Activated T-cell treated with anti-CD3 and anti-CD28 coated beads, Interleukin-2, amount 50 U/mL, for 24 hours (primary cell): Measurements from ENCODE around the gene GGA1.

Experiments used
- DNase-seq: peaks from one replicate; pipeline ENCODE4 v3.0.0-alpha.2; 2020
- H3K27ac Mint-ChIP-seq: 2 replicates; pipeline ENCODE4 v1.8.0; 2020; ENCODE audit warnings: mild to moderate bottlenecking, mixed read lengths
- H3K27me3 Mint-ChIP-seq: 2 replicates; pipeline ENCODE4 v1.8.0; 2020; ENCODE audit warnings: mixed read lengths
- H3K36me3 Mint-ChIP-seq: 2 replicates; pipeline ENCODE4 v1.8.0; 2020; ENCODE audit warnings: low read depth, mixed read lengths
- H3K4me1 Mint-ChIP-seq: 2 replicates; pipeline ENCODE4 v1.8.0; 2020; ENCODE audit warnings: low read depth, mixed read lengths
- H3K4me3 Mint-ChIP-seq: 2 replicates; pipeline ENCODE4 v1.8.0; 2020; ENCODE audit warnings: mild to moderate bottlenecking, moderate library complexity, mixed read lengths
- H3K9me3 Mint-ChIP-seq: 2 replicates; pipeline ENCODE4 v1.8.0; 2020; ENCODE audit warnings: mixed read lengths

Gene GGA1

DNA sequence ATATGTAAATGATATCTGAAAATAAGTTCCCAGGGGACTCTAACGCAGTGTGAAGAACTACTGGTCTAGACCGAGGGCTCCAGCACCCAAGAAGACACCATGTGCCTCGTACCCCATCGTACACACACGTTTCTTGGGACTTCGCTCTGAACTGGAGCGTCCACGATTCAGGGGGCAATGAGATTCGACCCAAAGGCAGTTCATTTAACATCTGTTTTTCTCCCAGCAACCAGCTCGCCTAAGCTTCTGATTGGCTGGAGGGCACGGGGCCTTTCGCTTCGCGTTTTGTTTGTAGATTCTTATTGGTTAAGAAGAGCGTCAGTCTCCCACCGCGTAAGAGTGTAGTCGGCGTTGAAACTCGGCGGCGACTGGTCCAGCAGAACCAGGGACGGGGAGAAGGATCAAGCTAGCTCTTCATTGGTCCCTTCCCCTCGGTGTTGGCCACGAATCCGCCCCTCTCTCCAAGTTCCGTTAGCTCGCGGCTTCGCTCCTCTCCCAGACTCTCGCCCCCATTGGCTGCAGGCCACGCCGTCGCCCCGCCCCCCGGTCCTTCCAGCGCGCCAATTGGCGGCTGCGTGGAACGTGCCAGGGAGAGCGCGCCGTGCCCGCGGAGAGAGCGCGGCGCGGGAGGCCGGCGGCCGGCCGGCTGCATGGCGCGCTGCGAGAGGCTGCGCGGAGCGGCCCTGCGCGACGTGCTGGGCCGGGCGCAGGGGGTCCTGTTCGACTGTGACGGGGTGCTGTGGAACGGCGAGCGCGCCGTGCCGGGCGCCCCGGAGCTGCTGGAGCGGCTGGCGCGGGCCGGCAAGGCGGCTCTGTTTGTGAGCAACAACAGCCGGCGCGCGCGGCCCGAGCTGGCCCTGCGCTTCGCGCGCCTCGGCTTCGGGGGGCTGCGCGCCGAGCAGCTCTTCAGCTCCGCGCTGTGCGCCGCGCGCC lies 49.8 kb downstream of the GGA1 start, which contains the start of gene PDXP:
Gene PDXP (plus strand): TSS at position 591 of the 933 bp plus-strand sequence. CDS start 60 bp downstream, at position 651.
- Mint-ChIP-seq H3K4me1 (peaks cover 39% of the 10 kb centered on the region), H3K4me3 (peak within 1 kb of the TSS; percentile 89), H3K36me3 (peaks cover 51% of the 10 kb centered on the region), H3K27me3 (no peaks in the 10 kb centered on the region), H3K9me3 (no peaks in the 10 kb centered on the region), H3K27ac (peak within 1 kb of the TSS; percentile 94)
- peak; percentile 99 for DNase-seq

DNA sequence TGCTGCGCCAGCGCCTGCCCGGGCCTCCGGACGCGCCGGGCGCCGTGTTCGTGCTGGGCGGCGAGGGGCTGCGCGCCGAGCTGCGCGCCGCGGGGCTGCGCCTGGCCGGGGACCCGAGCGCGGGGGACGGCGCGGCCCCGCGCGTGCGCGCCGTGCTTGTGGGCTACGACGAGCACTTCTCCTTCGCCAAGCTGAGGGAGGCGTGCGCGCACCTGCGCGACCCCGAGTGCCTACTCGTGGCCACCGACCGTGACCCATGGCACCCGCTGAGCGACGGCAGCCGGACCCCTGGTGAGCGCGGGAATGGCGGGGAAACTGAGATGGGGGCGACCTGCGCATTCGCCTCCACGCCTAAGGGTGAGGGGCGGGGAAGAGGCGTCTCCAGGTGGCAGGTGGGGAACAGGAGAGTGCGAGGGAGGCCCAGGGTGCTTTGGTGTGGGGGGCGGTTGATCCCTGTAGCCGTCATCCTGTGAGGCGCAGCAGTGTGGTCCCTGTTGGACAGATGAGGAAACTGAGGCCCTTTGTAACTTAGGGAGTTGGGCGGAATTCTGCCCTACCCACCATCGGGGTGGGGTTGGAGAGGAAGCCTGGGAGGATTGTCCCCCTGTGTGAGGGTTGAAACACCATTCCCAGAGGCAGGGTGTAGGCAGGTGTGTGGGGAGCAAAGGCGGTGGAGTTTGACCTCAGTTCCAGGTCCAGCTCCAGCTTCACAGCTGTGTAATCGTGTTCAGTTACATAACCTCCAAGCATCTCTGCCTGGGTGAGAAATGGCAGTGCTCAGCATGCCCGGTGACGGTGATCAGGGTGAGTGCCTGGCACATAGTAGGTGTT lies 50.6 kb downstream of the GGA1 start:
- DNase-seq, result peak; percentile 63
- Mint-ChIP-seq H3K27me3 (no peaks in the 10 kb centered on the region), H3K4me1 (peaks cover 42% of the 10 kb centered on the region)

GRCh38 chr22:37659897-37660708 lies 51.5 kb downstream of the GGA1 start:
- Mint-ChIP-seq H3K4me1 (peaks cover 42% of the 10 kb centered on the region), H3K36me3 (peaks cover 46% of the 10 kb centered on the region), H3K27ac (peak overlapping the region; percentile 57), H3K4me3 (peak overlapping the region; percentile 89), H3K9me3 (no peaks in the 10 kb centered on the region), H3K27me3 (no peaks in the 10 kb centered on the region)
- no peak for DNase-seq

More for the DNA sequence above, 50.6 kb downstream of the GGA1 start:
- Mint-ChIP-seq H3K9me3 (no peaks in the 10 kb centered on the region), H3K4me3 (peak overlapping the region; percentile 89), H3K36me3 (peaks cover 46% of the 10 kb centered on the region), H3K27ac (peak overlapping the region; percentile 57)

DNA sequence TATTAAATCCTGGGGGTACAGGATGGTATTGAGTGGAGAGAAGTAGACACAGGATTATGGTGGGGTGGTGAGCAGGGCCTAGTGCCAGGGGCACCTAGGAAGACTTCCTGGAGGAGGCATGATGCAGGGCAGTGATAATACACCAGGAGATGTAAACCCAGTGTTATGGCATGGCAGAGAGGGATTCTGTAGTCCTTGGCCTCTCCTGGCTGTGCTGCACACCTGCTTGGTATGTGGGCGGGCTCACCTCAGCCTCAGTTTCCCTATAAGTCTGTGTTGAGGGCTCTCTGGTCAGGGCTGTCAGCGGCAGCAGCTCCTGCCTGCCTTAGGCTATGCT lies 52.0 kb downstream of the GGA1 start:
- H3K9me3 Mint-ChIP-seq, result no peaks in the 10 kb centered on the region

DNA sequence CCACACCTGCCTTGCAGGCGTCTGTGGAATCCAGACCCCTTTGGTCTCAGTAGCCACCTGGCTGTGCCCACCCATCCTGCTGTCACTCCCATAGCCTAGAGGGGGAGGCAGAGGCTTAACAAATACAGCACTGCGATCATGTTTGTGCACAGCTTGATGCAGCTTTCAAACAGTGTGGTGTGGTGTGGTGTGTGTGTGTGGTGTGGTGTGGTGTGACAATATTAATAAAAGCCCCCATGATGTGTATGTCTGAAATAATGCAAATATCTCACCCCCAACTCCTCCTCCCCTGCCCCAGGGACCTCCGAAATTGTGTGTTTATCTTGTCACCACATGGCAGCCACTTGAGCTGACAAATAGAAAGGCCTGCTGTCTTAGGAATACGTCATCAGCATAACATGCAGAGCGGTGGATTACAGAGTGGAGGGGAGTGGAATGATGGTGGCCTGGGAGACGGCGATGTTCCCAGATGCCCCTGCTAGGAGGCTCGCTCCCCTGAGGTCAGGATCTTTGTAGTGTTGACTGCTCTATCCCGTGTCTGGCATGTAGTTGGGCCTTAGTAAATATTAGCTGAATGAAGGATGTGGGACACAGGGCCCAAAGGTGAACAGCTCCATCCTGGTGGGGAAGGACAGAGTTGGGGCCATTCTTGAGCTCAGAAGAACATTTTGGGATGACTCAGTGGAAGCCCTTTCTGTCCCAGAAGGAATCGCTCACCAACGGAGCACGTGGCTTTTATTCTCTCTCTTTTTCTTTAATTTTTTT lies 52.7 kb downstream of the GGA1 start:
- H3K9me3 Mint-ChIP-seq, result no peaks in the 10 kb centered on the region
- peaks cover 42% of the 10 kb centered on the region for H3K4me1 Mint-ChIP-seq
- no peak overlapping the region for H3K27ac Mint-ChIP-seq
- H3K36me3 Mint-ChIP-seq, result peaks cover 53% of the 10 kb centered on the region
- no peak for DNase-seq
- no peaks in the 10 kb centered on the region for H3K27me3 Mint-ChIP-seq
- peak overlapping the region; percentile 89 for H3K4me3 Mint-ChIP-seq

More for the DNA sequence above, 52.0 kb downstream of the GGA1 start:
- no peak for DNase-seq
- Mint-ChIP-seq H3K27me3 (no peaks in the 10 kb centered on the region), H3K4me1 (peaks cover 42% of the 10 kb centered on the region), H3K27ac (peak overlapping the region; percentile 14), H3K4me3 (peak overlapping the region; percentile 89), H3K36me3 (peaks cover 52% of the 10 kb centered on the region)

GRCh38 chr22:37662039-37662438 lies 53.4 kb downstream of the GGA1 start:
- peaks cover 46% of the 10 kb centered on the region for H3K4me1 Mint-ChIP-seq
- H3K27ac Mint-ChIP-seq, result no peak overlapping the region
- H3K36me3 Mint-ChIP-seq, result peaks cover 60% of the 10 kb centered on the region
- H3K9me3 Mint-ChIP-seq, result no peaks in the 10 kb centered on the region
- DNase-seq, result no peak
- H3K4me3 Mint-ChIP-seq, result no peak overlapping the region
- H3K27me3 Mint-ChIP-seq, result no peaks in the 10 kb centered on the region

DNA sequence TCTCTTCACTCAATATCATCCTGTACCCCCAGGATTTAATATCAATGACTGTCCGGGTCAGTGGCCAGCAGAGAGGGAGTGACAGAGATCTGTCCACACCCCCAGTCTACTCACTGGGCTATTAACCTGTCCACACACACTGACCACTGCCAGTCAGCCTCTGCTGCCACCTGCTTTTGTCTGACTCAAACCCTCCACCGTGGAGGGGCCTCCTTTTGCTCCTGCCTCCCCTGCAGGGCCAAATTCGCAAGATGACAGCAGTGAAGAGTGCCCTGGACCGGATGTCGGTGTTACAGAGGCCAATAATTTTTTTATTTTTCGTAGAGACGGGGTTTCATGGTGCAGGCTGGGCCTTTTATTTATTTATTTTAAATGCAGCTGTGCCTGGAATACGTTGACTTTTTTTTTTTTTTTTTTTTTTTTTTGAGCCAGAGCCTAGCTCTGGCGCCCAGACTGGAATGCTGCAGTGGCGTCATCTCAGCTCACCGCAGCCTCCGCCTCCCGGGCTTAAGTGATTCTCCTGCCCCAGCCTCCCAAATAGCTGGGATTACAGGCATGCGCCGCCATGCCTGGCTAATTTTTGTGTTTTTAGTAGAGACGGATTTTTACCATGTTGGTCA lies 55.0 kb downstream of the GGA1 start:
- H3K4me1 Mint-ChIP-seq, result peaks cover 38% of the 10 kb centered on the region
- no peaks in the 10 kb centered on the region for H3K9me3 Mint-ChIP-seq
- H3K27me3 Mint-ChIP-seq, result no peaks in the 10 kb centered on the region
- peak overlapping the region; percentile 29 for H3K27ac Mint-ChIP-seq
- DNase-seq, result no peak
- peaks cover 69% of the 10 kb centered on the region for H3K36me3 Mint-ChIP-seq
- H3K4me3 Mint-ChIP-seq, result no peak overlapping the region

DNA sequence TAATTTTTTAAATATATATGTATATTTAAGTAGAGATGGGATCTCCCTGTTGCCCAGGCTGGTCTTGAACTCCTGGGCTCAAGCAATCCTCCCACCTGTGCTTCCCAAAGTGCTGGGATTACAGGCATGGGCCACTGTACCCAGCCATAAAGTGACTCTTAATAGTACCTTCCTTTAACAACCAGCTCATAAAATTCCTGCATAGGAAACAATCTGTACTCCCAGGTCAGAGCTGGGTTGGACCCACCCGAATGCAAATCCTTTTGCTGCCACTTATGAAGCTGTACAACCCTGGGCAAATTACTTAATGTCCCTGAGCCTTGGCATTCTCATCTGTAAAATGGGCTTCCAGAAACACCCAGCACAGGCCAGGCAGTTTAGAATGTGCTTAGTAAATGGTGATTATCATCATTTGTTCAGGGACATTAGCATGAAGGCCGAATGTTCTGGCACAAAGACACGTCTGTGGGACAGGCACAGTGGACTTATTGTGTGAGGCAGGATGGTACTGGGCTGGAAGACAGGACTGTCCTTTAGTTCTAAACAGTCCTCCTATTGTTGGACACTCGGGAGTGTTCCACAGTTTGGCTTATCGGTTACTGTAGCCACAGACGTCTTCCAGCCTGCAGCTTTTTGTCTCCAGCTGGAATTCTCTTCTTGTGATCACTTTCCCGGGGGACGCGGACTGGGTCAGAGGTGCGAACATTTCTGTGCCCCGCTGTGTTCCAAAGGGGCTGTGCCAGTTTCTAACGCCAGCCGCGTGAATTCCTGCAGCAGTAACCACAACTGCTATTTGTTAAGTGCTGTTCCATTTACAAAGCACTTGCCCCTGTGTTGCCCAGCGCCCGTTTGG lies 55.8 kb downstream of the GGA1 start:
- Mint-ChIP-seq H3K27me3 (no peaks in the 10 kb centered on the region), H3K4me3 (no peak overlapping the region), H3K36me3 (peaks cover 67% of the 10 kb centered on the region), H3K9me3 (no peaks in the 10 kb centered on the region), H3K4me1 (peaks cover 37% of the 10 kb centered on the region), H3K27ac (no peak overlapping the region)
- no peak for DNase-seq

DNA sequence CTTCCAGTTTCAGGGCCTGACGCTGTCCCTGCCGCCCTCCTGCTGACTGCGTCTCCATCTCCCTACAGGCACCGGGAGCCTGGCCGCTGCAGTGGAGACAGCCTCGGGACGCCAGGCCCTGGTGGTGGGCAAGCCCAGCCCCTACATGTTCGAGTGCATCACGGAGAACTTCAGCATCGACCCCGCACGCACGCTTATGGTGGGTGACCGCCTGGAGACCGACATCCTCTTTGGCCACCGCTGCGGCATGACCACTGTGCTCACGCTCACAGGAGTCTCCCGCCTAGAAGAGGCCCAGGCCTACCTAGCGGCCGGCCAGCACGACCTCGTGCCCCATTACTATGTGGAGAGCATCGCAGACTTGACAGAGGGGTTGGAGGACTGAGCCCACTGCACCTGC lies 56.9 kb downstream of the GGA1 start:
- no peaks in the 10 kb centered on the region for H3K9me3 Mint-ChIP-seq
- no peak overlapping the region for H3K27ac Mint-ChIP-seq
- H3K36me3 Mint-ChIP-seq, result peaks cover 60% of the 10 kb centered on the region
- H3K4me1 Mint-ChIP-seq, result peaks cover 30% of the 10 kb centered on the region
- H3K27me3 Mint-ChIP-seq, result no peaks in the 10 kb centered on the region
- H3K4me3 Mint-ChIP-seq, result no peak overlapping the region
- DNase-seq, result no peak

- H3K27ac Mint-ChIP-seq, result peak overlapping the region; percentile 55
These were observed 61.0 kb downstream of the GGA1 start for GRCh38 chr22:37669586-37669985.

GRCh38 chr22:37672206-37672919 lies 63.7 kb downstream of the GGA1 start:
- peaks cover 64% of the 10 kb centered on the region for H3K4me1 Mint-ChIP-seq
- H3K4me3 Mint-ChIP-seq, result no peak overlapping the region
- H3K27me3 Mint-ChIP-seq, result no peaks in the 10 kb centered on the region
- no peaks in the 10 kb centered on the region for H3K9me3 Mint-ChIP-seq
- peaks cover 11% of the 10 kb centered on the region for H3K36me3 Mint-ChIP-seq
- H3K27ac Mint-ChIP-seq, result peak overlapping the region; percentile 38
- no peak for DNase-seq

More at GRCh38 chr22:37669586-37669985, 61.0 kb downstream of the GGA1 start:
- Mint-ChIP-seq H3K27me3 (no peaks in the 10 kb centered on the region), H3K4me3 (no peak overlapping the region), H3K36me3 (peaks cover 37% of the 10 kb centered on the region), H3K9me3 (no peaks in the 10 kb centered on the region), H3K4me1 (peaks cover 44% of the 10 kb centered on the region)
- DNase-seq, result no peak

DNA sequence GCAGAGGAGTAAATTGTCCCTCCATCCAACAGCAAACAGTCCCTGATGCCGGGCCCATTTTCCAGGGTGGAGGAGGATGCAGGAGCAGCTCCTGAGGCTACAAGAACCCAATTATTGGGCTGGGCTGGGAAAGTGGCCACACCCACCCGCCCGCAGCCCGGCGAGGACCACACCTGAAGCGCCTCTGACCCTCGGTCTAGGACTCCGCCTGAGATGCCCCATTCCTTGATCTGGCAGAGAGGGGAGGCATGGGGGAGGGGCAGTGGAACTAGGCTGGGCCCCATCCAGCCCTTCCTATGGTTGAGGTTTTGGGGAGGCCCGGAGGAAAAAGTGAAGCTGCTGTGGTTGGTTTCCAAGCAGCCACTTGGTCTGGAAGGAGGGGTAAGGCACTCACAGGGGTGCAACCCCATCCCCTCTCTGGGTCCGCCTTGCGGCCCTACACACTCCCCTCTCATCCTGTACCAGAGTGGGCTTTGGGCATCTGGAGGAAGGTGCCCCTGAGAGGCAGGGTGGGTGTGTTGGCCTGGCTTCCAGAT lies 64.4 kb downstream of the GGA1 start:
- Mint-ChIP-seq H3K4me1 (peaks cover 68% of the 10 kb centered on the region), H3K36me3 (peaks cover 7% of the 10 kb centered on the region), H3K27me3 (no peaks in the 10 kb centered on the region), H3K4me3 (no peak overlapping the region), H3K9me3 (no peaks in the 10 kb centered on the region), H3K27ac (no peak overlapping the region)
- DNase-seq, result no peak
